HCT116 (cell line): ENCODE data around the gene LGALS9. TPM values are rescaled to one million over a fixed set of nuclear protein-coding genes. Genes with fewer than 3 reads are reported as not detected.

ENCODE experiments used
- ATAC-seq: fragments of 200-7000 bp; cut with Tn5 transposase; 2 replicates; pipeline ENCODE4 v1.9.1; 2020; ENCODE audit warnings: mild to moderate bottlenecking, moderate library complexity
- BruUV-seq: library from RNA; stranded (reverse); fragments of 400-500 nt; replicated peaks from 2 replicates; lab custom pipeline; 2021; lab: Mats Ljungman, UMichigan
- CTCF ChIA-PET: fragments of 300-600 bp; sonication (Branson Sonifier 250); formaldehyde crosslinking; loops from one replicate; lab custom pipeline; 2021; ENCODE audit warnings: antibody characterized with exemption; lab: Charles Lee
- POLR2A ChIA-PET: fragments of 300-600, 350-600 bp; sonication (Branson Sonifier 250); formaldehyde crosslinking; loops from one replicate; lab custom pipeline; 2021; ENCODE audit warnings: antibody characterized with exemption; lab: Charles Lee
- RAD21 ChIA-PET, 2 experiments: fragments of 300-600 bp; sonication (Branson Sonifier 250); formaldehyde crosslinking; loops; one replicate each; lab custom pipeline; 2023; ENCODE audit warnings: low total read pairs in 2 of 2; ENCODE audit not compliant: uncharacterized antibody in 2 of 2, unreplicated experiment in 2 of 2, low non-redundant PET in 1 of 2; lab: Charles Lee
- DNase-seq: peaks from one replicate; pipeline ENCODE4 v3.0.0-alpha.2; 2010; ENCODE audit warnings: low read depth, low spot score
- H2AFZ ChIP-seq: fragments of 200-600 bp; shearing (Covaris generic), sonication (generic); 2 replicates; pipeline ENCODE4 v1.6.1; 2017; ENCODE audit warnings: low read depth, mixed run types, mixed read lengths, antibody characterized with exemption, low read length; ENCODE audit not compliant: poor library complexity, severe bottlenecking
- H3K27ac ChIP-seq: 2 replicates; pipeline ENCODE4 v1.5.1; 2012; ENCODE audit warnings: low read depth, low read length
- H3K27me3 ChIP-seq: fragments of 200-600 bp; sonication (generic); 2 replicates; pipeline ENCODE4 v1.6.1; 2016; ENCODE audit warnings: mixed run types, low read length, mixed read lengths; ENCODE audit not compliant: insufficient read depth
- H3K36me3 ChIP-seq, 2 experiments: fragments of 200-500 bp in 1 of 2; fragments of 200-600 bp in 1 of 2; sonication (Bioruptor generic) in 1 of 2; sonication (generic) in 1 of 2; 2 replicates each; pipeline versions ENCODE4 v1.5.1 to v1.6.1; 2014 to 2016; ENCODE audit warnings: low read length in 2 of 2, inconsistent platforms in 1 of 2, mixed read lengths in 1 of 2, mixed run types in 1 of 2; ENCODE audit not compliant: insufficient read depth in 2 of 2, control insufficient read depth in 1 of 2
- H3K4me1 ChIP-seq, 2 experiments: fragments of 200-600 bp in 1 of 2; sonication (generic) in 1 of 2; 2 replicates each; pipeline versions ENCODE4 v1.5.1 to v1.6.1; 2012 to 2017; ENCODE audit warnings: low read length in 2 of 2, inconsistent platforms in 1 of 2, mild to moderate bottlenecking in 1 of 2, mixed read lengths in 1 of 2, mixed run types in 1 of 2, moderate library complexity in 1 of 2; ENCODE audit not compliant: insufficient read depth in 2 of 2, control insufficient read depth in 1 of 2
- H3K4me2 ChIP-seq: fragments of 200-600 bp; sonication (generic); 2 replicates; pipeline ENCODE4 v1.6.1; 2017; ENCODE audit warnings: mixed run types, low read length, mixed read lengths
- H3K4me3 ChIP-seq, 2 experiments: fragments of 200-600 bp in 1 of 2; sonication (generic) in 1 of 2; replicated peaks in 1 of 2; 2 replicates each; pipeline ENCODE4 v1.5.1; 2011 to 2016; ENCODE audit warnings: low read length in 2 of 2, control low read depth in 1 of 2, low read depth in 1 of 2, mild to moderate bottlenecking in 1 of 2, mixed read lengths in 1 of 2, mixed run types in 1 of 2
- H3K79me2 ChIP-seq: fragments of 200-600 bp; sonication (generic); 2 replicates; pipeline ENCODE4 v1.6.1; 2017; ENCODE audit warnings: mild to moderate bottlenecking, mixed run types, low read length, moderate library complexity, mixed read lengths; ENCODE audit not compliant: insufficient read depth
- H3K9ac ChIP-seq: fragments of 200-600 bp; sonication (generic); 2 replicates; pipeline ENCODE4 v1.6.1; 2016; ENCODE audit warnings: low read length, mixed read lengths
- H3K9me2 ChIP-seq: fragments of 200-600 bp; sonication (generic), shearing (Covaris generic); 2 replicates; pipeline ENCODE4 v1.6.1; 2017; ENCODE audit warnings: mixed run types, mild to moderate bottlenecking, moderate library complexity; ENCODE audit not compliant: insufficient read depth
- H3K9me3 ChIP-seq, 2 experiments: fragments of 200-500 bp in 1 of 2; fragments of 200-600 bp in 1 of 2; sonication (Bioruptor generic) in 1 of 2; sonication (generic) in 1 of 2; 2 replicates each; pipeline ENCODE4 v1.6.1; 2014 to 2017; ENCODE audit warnings: low read length in 2 of 2, mixed read lengths in 2 of 2, inconsistent platforms in 1 of 2, low read depth in 1 of 2, mild to moderate bottlenecking in 1 of 2, mixed run types in 1 of 2, moderate library complexity in 1 of 2; ENCODE audit not compliant: control insufficient read depth in 1 of 2, insufficient read depth in 1 of 2
- H4K20me1 ChIP-seq: fragments of 200-600 bp; sonication (generic), shearing (Covaris generic); 2 replicates; pipeline ENCODE4 v1.6.1; 2017; ENCODE audit warnings: mixed run types, mild to moderate bottlenecking, moderate library complexity; ENCODE audit not compliant: insufficient read depth
- CBX3 ChIP-seq: IDR thresholded peaks from 2 replicates; pipeline ENCODE4 v1.6.1; 2012; ENCODE audit warnings: low read depth
- CEBPB ChIP-seq: IDR thresholded peaks from 2 replicates; pipeline ENCODE4 v1.6.1; 2012; ENCODE audit warnings: low read depth
- ELF1 ChIP-seq: IDR thresholded peaks from 2 replicates; pipeline ENCODE4 v1.6.1; 2012; ENCODE audit warnings: low read depth, borderline replicate concordance
- EZH2 ChIP-seq: fragments of 200-600 bp; sonication (generic); IDR thresholded peaks from 2 replicates; pipeline ENCODE4 v1.6.1; 2017; ENCODE audit warnings: antibody characterized with exemption, mixed run types
- EZH2phosphoT487 ChIP-seq: fragments of 200-600 bp; IDR thresholded peaks from 2 replicates; pipeline ENCODE4 v1.6.1; 2018; ENCODE audit warnings: antibody characterized with exemption, borderline replicate concordance
- FOSL1 ChIP-seq: IDR thresholded peaks from 2 replicates; pipeline ENCODE4 v1.6.1; 2012; ENCODE audit warnings: low read depth
- POLR2A ChIP-seq: IDR thresholded peaks from 2 replicates; pipeline ENCODE4 v1.7.0; 2011; ENCODE audit warnings: borderline replicate concordance; ENCODE audit not compliant: insufficient read depth, insufficient read length; ENCODE audit errors: extremely low read depth
- POLR2AphosphoS5 ChIP-seq: IDR thresholded peaks from 2 replicates; pipeline ENCODE4 v1.6.1; 2011; ENCODE audit warnings: mild to moderate bottlenecking, low read depth, low read length, moderate library complexity
- RAD21 ChIP-seq: IDR thresholded peaks from 2 replicates; pipeline ENCODE4 v1.6.1; 2012; ENCODE audit warnings: low read depth, mild to moderate bottlenecking
- SP1 ChIP-seq: IDR thresholded peaks from 2 replicates; pipeline ENCODE4 v1.6.1; 2012; ENCODE audit warnings: low read depth
- SRF ChIP-seq: IDR thresholded peaks from 2 replicates; pipeline ENCODE4 v1.6.1; 2012; ENCODE audit warnings: low read depth
- TCF7L2 ChIP-seq: IDR thresholded peaks from 2 replicates; pipeline ENCODE4 v1.7.0; 2011; ENCODE audit warnings: borderline replicate concordance, inconsistent platforms; ENCODE audit not compliant: insufficient read depth, insufficient read length; ENCODE audit errors: extremely low read depth
- YY1 ChIP-seq: IDR thresholded peaks from 2 replicates; pipeline ENCODE4 v1.6.1; 2011; ENCODE audit warnings: low read length, low read depth, moderate library complexity, mild to moderate bottlenecking; ENCODE audit not compliant: insufficient replicate concordance; ENCODE audit errors: extremely low read depth
- ZNF274 ChIP-seq: fragments of 200-500 bp; sonication (Bioruptor generic); IDR thresholded peaks from 2 replicates; pipeline ENCODE4 v1.6.1; 2014; ENCODE audit warnings: mild to moderate bottlenecking, low read depth, low read length, inconsistent platforms
- intact Hi-C: fragments of 100-400 bp; cut with micrococcal nuclease; formaldehyde crosslinking; loops from 2 replicates; pipeline ENCODE4 v1.10.0; 2022
- total RNA-seq: library from RNA; stranded (reverse); gene quantifications from one replicate; pipeline ENCODE4 v1.2.1, GENCODE V29; 2021; ENCODE audit not compliant: unreplicated experiment
- TF ChIP-seq, protein P1 (sequence below): IDR thresholded peaks from 2 replicates; pipeline ENCODE4 v1.6.1; 2012
- TF ChIP-seq, protein P2 (sequence below): IDR thresholded peaks from 2 replicates; pipeline ENCODE4 v1.6.1; 2012
- TF ChIP-seq, protein P3 (sequence below): IDR thresholded peaks from 2 replicates; pipeline ENCODE4 v1.6.1; 2011; ENCODE audit warnings: mild to moderate bottlenecking, low read length, moderate library complexity; ENCODE audit not compliant: insufficient replicate concordance; ENCODE audit errors: extremely low read depth
- TF ChIP-seq, protein P4 (sequence below), 3 experiments: fragments of 200-600 bp in 1 of 3; sonication (generic) in 1 of 3; IDR thresholded peaks in 2 of 3; conservative IDR thresholded peaks in 1 of 3; 2 replicates each; pipeline ENCODE4 v1.5.1; 2012 to 2017; ENCODE audit warnings: low read depth in 2 of 3, low read length in 2 of 3, antibody characterized with exemption in 1 of 3, borderline replicate concordance in 1 of 3, control low read depth in 1 of 3, mild to moderate bottlenecking in 1 of 3, mixed read lengths in 1 of 3, mixed run types in 1 of 3, moderate library complexity in 1 of 3; ENCODE audit not compliant: insufficient read depth in 1 of 3

Gene LGALS9
- total RNA-seq, 1 experiment from 2014 or later = 1.9 TPM

DNA sequence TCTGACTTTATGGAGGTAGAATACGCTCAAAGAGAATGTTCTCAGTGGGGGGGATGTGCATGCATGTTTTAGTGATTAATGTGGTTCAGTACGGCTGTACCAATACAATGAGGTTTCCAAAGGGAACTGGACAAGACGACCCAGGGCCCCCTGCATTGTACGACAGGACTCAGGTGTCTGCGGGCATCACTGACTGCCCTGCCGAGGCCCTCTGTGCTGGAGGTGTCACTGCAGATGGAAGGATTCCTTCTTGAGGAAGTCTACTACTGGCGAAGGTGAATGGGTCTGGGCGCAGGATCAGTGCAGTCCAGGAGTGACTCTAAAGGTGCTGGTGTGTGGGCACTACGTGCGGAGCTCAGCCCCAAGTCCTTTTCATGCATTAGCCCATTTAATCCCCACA is 3.5 kb upstream of the LGALS9 start:
- H3K4me1 ChIP-seq = peaks cover 0 to 9% of the 10 kb centered on the region in 2 experiments; a peak in 1 of 4 replicates
- H3K79me2 ChIP-seq = no peaks in the 10 kb centered on the region
- no peak overlapping the region for H2AFZ ChIP-seq
- H3K9ac ChIP-seq = no peak overlapping the region
- H3K36me3 ChIP-seq = no peaks in the 10 kb centered on the region
- ChIA-PET RAD21 (no interaction called here), POLR2A (no interaction called here), CTCF (no interaction called here)
- no peak overlapping the region for H3K27ac ChIP-seq
- BruUV-seq = no TSS peak
- intact Hi-C loops = no loop called here
- ATAC-seq = no peak
- no peak overlapping the region for H3K4me3 ChIP-seq
- TF ChIP-seq YY1 = no peak
- no peaks in the 10 kb centered on the region for H3K9me3 ChIP-seq
- no peaks in the 10 kb centered on the region for H3K9me2 ChIP-seq
- H3K4me2 ChIP-seq = no peak overlapping the region
- H4K20me1 ChIP-seq = no peaks in the 10 kb centered on the region
- DNase-seq = no peak
- no peaks in the 10 kb centered on the region for H3K27me3 ChIP-seq

DNA sequence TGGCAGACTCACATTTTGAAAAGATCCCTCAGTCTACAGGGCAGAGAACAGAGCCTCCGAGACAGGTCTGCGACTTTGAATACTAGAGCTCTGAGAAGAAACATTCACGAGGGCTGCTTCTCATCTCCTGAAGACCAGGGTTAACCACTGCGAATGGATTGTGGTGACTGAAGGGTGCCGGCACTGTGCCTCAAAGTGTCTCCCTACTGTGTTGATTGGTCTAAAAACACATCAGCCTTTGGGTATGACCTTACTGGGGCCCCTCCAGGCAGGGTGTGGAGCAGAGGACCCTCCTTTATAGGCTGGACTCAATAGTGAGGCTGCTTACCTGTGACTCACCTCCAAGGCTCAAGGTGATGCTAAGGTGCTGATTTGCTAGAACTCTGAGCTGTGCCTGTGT is 2.6 kb upstream of the LGALS9 start:
- H3K4me2 ChIP-seq = no peak overlapping the region
- H3K27me3 ChIP-seq = no peaks in the 10 kb centered on the region
- no peaks in the 10 kb centered on the region for H3K36me3 ChIP-seq
- H3K9me3 ChIP-seq = no peaks in the 10 kb centered on the region
- TF ChIP-seq POLR2AphosphoS5 (no peak), YY1 (no peak), SRF (no peak), POLR2A (no peak), FOSL1 (no peak), CEBPB (no peak), CBX3 (no peak), RAD21 (no peak), ZNF274 (no peak), ELF1 (no peak), EZH2 (no peak), TCF7L2 (no peak), EZH2phosphoT487 (no peak), SP1 (no peak)
- TF ChIP-seq, protein P1, sequence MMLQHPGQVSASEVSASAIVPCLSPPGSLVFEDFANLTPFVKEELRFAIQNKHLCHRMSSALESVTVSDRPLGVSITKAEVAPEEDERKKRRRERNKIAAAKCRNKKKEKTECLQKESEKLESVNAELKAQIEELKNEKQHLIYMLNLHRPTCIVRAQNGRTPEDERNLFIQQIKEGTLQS = no peak
- TF ChIP-seq, protein P2, sequence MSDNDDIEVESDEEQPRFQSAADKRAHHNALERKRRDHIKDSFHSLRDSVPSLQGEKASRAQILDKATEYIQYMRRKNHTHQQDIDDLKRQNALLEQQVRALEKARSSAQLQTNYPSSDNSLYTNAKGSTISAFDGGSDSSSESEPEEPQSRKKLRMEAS = no peak
- TF ChIP-seq, protein P3, sequence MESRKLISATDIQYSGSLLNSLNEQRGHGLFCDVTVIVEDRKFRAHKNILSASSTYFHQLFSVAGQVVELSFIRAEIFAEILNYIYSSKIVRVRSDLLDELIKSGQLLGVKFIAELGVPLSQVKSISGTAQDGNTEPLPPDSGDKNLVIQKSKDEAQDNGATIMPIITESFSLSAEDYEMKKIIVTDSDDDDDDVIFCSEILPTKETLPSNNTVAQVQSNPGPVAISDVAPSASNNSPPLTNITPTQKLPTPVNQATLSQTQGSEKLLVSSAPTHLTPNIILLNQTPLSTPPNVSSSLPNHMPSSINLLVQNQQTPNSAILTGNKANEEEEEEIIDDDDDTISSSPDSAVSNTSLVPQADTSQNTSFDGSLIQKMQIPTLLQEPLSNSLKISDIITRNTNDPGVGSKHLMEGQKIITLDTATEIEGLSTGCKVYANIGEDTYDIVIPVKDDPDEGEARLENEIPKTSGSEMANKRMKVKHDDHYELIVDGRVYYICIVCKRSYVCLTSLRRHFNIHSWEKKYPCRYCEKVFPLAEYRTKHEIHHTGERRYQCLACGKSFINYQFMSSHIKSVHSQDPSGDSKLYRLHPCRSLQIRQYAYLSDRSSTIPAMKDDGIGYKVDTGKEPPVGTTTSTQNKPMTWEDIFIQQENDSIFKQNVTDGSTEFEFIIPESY = no peak
- TF ChIP-seq, protein P4, sequence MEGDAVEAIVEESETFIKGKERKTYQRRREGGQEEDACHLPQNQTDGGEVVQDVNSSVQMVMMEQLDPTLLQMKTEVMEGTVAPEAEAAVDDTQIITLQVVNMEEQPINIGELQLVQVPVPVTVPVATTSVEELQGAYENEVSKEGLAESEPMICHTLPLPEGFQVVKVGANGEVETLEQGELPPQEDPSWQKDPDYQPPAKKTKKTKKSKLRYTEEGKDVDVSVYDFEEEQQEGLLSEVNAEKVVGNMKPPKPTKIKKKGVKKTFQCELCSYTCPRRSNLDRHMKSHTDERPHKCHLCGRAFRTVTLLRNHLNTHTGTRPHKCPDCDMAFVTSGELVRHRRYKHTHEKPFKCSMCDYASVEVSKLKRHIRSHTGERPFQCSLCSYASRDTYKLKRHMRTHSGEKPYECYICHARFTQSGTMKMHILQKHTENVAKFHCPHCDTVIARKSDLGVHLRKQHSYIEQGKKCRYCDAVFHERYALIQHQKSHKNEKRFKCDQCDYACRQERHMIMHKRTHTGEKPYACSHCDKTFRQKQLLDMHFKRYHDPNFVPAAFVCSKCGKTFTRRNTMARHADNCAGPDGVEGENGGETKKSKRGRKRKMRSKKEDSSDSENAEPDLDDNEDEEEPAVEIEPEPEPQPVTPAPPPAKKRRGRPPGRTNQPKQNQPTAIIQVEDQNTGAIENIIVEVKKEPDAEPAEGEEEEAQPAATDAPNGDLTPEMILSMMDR (IDR thresholded peaks at IDR 0.05 in 2 of 3, conservative IDR thresholded peaks at IDR 0.05 in 1 of 3; ENCODE audit: borderline replicate concordance in 1 of 3, insufficient read depth in 1 of 3, low read depth in 2 of 3, low read length in 2 of 3) = no peak
- no peak overlapping the region for H3K9ac ChIP-seq
- H3K9me2 ChIP-seq = no peaks in the 10 kb centered on the region
- H3K4me3 ChIP-seq = no peak overlapping the region
- H3K79me2 ChIP-seq = no peaks in the 10 kb centered on the region
- ChIA-PET RAD21 (no interaction called here), POLR2A (no interaction called here), CTCF (no interaction called here)
- no peak overlapping the region for H2AFZ ChIP-seq
- intact Hi-C loops = no loop called here
- peaks cover 3 to 9% of the 10 kb centered on the region in 2 experiments; a peak in 2 of 4 replicates for H3K4me1 ChIP-seq
- ATAC-seq (no peak), DNase-seq (no peak)
- H4K20me1 ChIP-seq = no peaks in the 10 kb centered on the region
- H3K27ac ChIP-seq = no peak overlapping the region
- BruUV-seq = no TSS peak
